K562 (cell line): ENCODE results near the gene MBD2. TPM values are rescaled to one million over a fixed set of nuclear protein-coding genes. Genes with fewer than 3 reads are reported as not detected.

Experiments
- ATAC-seq: fragments of 200-7000 bp; cut with Tn5 transposase; 3 replicates; pipeline ENCODE4 v1.9.1; 2020; ENCODE audit warnings: moderate library complexity
- BruUV-seq: library from RNA; stranded (reverse); fragments of 400-500 nt; replicated peaks from 2 replicates; lab custom pipeline; 2021; lab: Mats Ljungman, UMichigan
- CTCF ChIA-PET: fragments of 300-600 bp; formaldehyde crosslinking; extraction: SDS; loops from one replicate; lab custom pipeline; 2021; ENCODE audit warnings: low intra/inter-chr PET ratio; lab: Yijun Ruan, JAX
- POLR2A ChIA-PET: fragments of 300-600, 350-650 bp; sonication (Branson Sonifier 250); formaldehyde crosslinking; extraction: SDS; loops from one replicate; lab custom pipeline; 2021; ENCODE audit warnings: antibody characterized with exemption, inconsistent platforms; lab: Yijun Ruan, JAX
- DNase-seq, 4 experiments: peaks; one replicate each; pipeline versions ENCODE4 v3.0.0 to v3.0.0-alpha.2; 2011 to 2018; ENCODE audit warnings: low spot score in 3 of 4, mixed read lengths in 3 of 4; ENCODE audit errors: extremely low read depth in 1 of 4
- FAIRE-seq: peaks from 2 replicates; lab custom pipeline; 2011; peaks lifted over from hg19 to GRCh38; lab: Jason Lieb, UNC
- H2AFZ ChIP-seq: 2 replicates; pipeline ENCODE4 v1.6.0; 2011; ENCODE audit warnings: low read depth, low read length, control low read depth, inconsistent platforms
- H3K27ac ChIP-seq: fragments of 200-600 bp; 3 replicates; pipeline ENCODE4 v1.8.0; 2011; ENCODE audit warnings: low read depth, mild to moderate bottlenecking, control low read depth, inconsistent platforms, low read length, moderate library complexity, mixed read lengths; ENCODE audit errors: extremely low read depth
- H3K27me3 ChIP-seq, 2 experiments: fragments of 300-600 bp in 1 of 2; 2 replicates in 1 of 2; 3 replicates in 1 of 2; pipeline versions ENCODE4 v1.6.0 to v1.8.0; 2011; ENCODE audit warnings: inconsistent platforms in 2 of 2, low read length in 2 of 2, mild to moderate bottlenecking in 1 of 2, mixed read lengths in 1 of 2, moderate library complexity in 1 of 2; ENCODE audit not compliant: control insufficient read depth in 2 of 2, insufficient read depth in 2 of 2
- H3K36me3 ChIP-seq: fragments of 300-600 bp; 3 replicates; pipeline ENCODE4 v1.8.0; 2011; ENCODE audit warnings: mild to moderate bottlenecking, low read length, inconsistent platforms; ENCODE audit not compliant: control insufficient read depth, insufficient read depth
- H3K4me1 ChIP-seq, 2 experiments: fragments of 200-600 bp in 1 of 2; replicated peaks in 1 of 2; 2 replicates in 1 of 2; 3 replicates in 1 of 2; pipeline versions ENCODE4 v1.5.1 to v1.8.0; 2011; ENCODE audit warnings: inconsistent platforms in 2 of 2, low read length in 2 of 2, mild to moderate bottlenecking in 1 of 2, mixed read lengths in 1 of 2, moderate library complexity in 1 of 2; ENCODE audit not compliant: control insufficient read depth in 2 of 2, insufficient read depth in 2 of 2
- H3K4me2 ChIP-seq: 2 replicates; pipeline ENCODE4 v1.6.1; 2011; ENCODE audit warnings: low read length, control low read depth, inconsistent platforms, mixed read lengths; ENCODE audit not compliant: insufficient read depth
- H3K4me3 ChIP-seq: fragments of 200-600 bp; sonication (generic), shearing (Covaris generic); 2 replicates; pipeline ENCODE4 v1.5.1; 2016; ENCODE audit warnings: control low read depth, inconsistent platforms
- H3K79me2 ChIP-seq: fragments of 200-600 bp; 3 replicates; pipeline ENCODE4 v1.8.0; 2011; ENCODE audit warnings: low read length, inconsistent platforms; ENCODE audit not compliant: control insufficient read depth, insufficient read depth
- H3K9ac ChIP-seq, 2 experiments: 2 replicates each; pipeline versions ENCODE4 v1.6.0 to v1.6.1; 2011; ENCODE audit warnings: low read depth in 2 of 2, low read length in 2 of 2, control low read depth in 1 of 2, inconsistent platforms in 1 of 2, mild to moderate bottlenecking in 1 of 2, mixed read lengths in 1 of 2; ENCODE audit not compliant: insufficient read depth in 1 of 2
- H3K9me1 ChIP-seq: one replicate; pipeline ENCODE4 v1.6.0; 2011; ENCODE audit warnings: inconsistent platforms, mild to moderate bottlenecking, low read length, moderate library complexity; ENCODE audit not compliant: control insufficient read depth, insufficient read depth
- H3K9me3 ChIP-seq: replicated peaks from 2 replicates; pipeline ENCODE4 v1.5.1; 2011; ENCODE audit warnings: low read depth, low read length, inconsistent platforms; ENCODE audit not compliant: control insufficient read depth, insufficient read depth
- H4K20me1 ChIP-seq: replicated peaks from 2 replicates; pipeline ENCODE4 v1.6.1; 2011; ENCODE audit warnings: low read length, inconsistent platforms, mixed read lengths; ENCODE audit not compliant: control insufficient read depth, insufficient read depth
- ADNP ChIP-seq: fragments of 200-800 bp; sonication (Bioruptor generic); IDR thresholded peaks from 2 replicates; pipeline ENCODE4 v1.6.1; 2016; ENCODE audit warnings: missing genetic modification characterization, missing compliant biosample characterization
- NONO ChIP-seq, 2 experiments: fragments of 200-400 bp in 1 of 2; fragments of 450-650 bp in 1 of 2; formaldehyde crosslinking in 1 of 2; IDR thresholded peaks; 2 replicates each; pipeline ENCODE4 v1.6.1; 2017; ENCODE audit warnings: low read depth in 2 of 2, mild to moderate bottlenecking in 2 of 2, moderate library complexity in 2 of 2, low read length in 1 of 2
- ZNF407 ChIP-seq: fragments of 450-650 bp; IDR thresholded peaks from 2 replicates; pipeline ENCODE4 v1.6.1; 2016; ENCODE audit warnings: low read depth
- WGBS: fragments of 100-300 bp; shearing (Covaris generic); methylation state at CpG from one replicate; pipeline ENCODE4 v1.1.6; 2016; ENCODE audit warnings: low coverage, mixed read lengths; ENCODE audit not compliant: insufficient coverage; ENCODE audit errors: missing lambda C conversion rate; 5-methylcytosine and 5-hydroxymethylcytosine counted together
- in situ Hi-C: fragments of 300-500 bp; cut with MboI; formaldehyde crosslinking; loops from 4 replicates; pipeline ENCODE4 v1.15.0; 2018; ENCODE audit warnings: inconsistent platforms, mixed read lengths
- intact Hi-C: fragments of 100-400 bp; cut with micrococcal nuclease; formaldehyde crosslinking; loops from 2 replicates; pipeline ENCODE4 v1.14.2; 2022
- polyA plus RNA-seq, 8 experiments: library from polyadenylated mRNA; depleted of rRNA in 4 of 8; stranded (reverse) in 5 of 8; unstranded in 3 of 8; fragments of >200 nt; fragmentation: Nextera tagmentation in 2 of 8; fragmentation: Illumina TruSeq in 1 of 8; extraction: Ambion mirVana in 2 of 8; extraction: Trizol in 1 of 8; gene quantifications; 2 replicates each; pipeline versions ENCODE4 v1.2.1 to v1.2.3, GENCODE V29; 2011 to 2014; ENCODE audit warnings: inconsistent platforms in 1 of 8, missing spikeins in 1 of 8
- total RNA-seq, 7 experiments: library from RNA; depleted of rRNA in 6 of 7; stranded (reverse); fragments of >200 nt in 6 of 7; fragmentation: Illumina TruSeq in 2 of 7; extraction: Trizol in 2 of 7; gene quantifications; 2 replicates each; pipeline versions ENCODE4 v1.2.1 to v1.2.3, GENCODE V29; 2011 to 2021; ENCODE audit warnings: low replicate concordance in 1 of 7

Gene MBD2
- total and polyA plus RNA-seq, 9 of the 15 experiments (the other 6 are each of a cell fraction or from before 2014, with no cell fraction given), result 4.4 to 40.2 (median 13.9) TPM

GRCh38 chr18:54159906-54160305 lies 64.6 kb downstream of the MBD2 start:
- FAIRE-seq, result no peak
- Histone ChIP-seq H3K9ac (no peak overlapping the region), H4K20me1 (no peaks in the 10 kb centered on the region), H3K36me3 (peaks cover 61% of the 10 kb centered on the region), H3K9me1 (no peaks in the 10 kb centered on the region), H3K4me1 (no peaks in the 10 kb centered on the region), H3K4me3 (no peak overlapping the region), H3K27me3 (no peaks in the 10 kb centered on the region), H3K9me3 (no peaks in the 10 kb centered on the region), H2AFZ (no peak overlapping the region), H3K79me2 (no peaks in the 10 kb centered on the region), H3K4me2 (no peak overlapping the region), H3K27ac (no peak overlapping the region)
- DNase-seq, result no peak
- 86% methylated on average over 1 of the region's 1 CpG for WGBS
- ATAC-seq, result no peak
- no TSS peak for BruUV-seq
- no peak for TF ChIP-seq ZNF407
- no peak for TF ChIP-seq ADNP
- TF ChIP-seq NONO (IDR thresholded peaks at IDR 0.05; ENCODE audit: low read depth in 2 of 2, low read length in 1 of 2), result no peak
- in situ Hi-C loops, result no loop called here
- POLR2A ChIA-PET, result no interaction called here
- intact Hi-C loops, result no loop called here
- CTCF ChIA-PET, result no interaction called here
